ENCODE data around the gene PTBP1.

- TF ChIP-seq, protein P1, sequence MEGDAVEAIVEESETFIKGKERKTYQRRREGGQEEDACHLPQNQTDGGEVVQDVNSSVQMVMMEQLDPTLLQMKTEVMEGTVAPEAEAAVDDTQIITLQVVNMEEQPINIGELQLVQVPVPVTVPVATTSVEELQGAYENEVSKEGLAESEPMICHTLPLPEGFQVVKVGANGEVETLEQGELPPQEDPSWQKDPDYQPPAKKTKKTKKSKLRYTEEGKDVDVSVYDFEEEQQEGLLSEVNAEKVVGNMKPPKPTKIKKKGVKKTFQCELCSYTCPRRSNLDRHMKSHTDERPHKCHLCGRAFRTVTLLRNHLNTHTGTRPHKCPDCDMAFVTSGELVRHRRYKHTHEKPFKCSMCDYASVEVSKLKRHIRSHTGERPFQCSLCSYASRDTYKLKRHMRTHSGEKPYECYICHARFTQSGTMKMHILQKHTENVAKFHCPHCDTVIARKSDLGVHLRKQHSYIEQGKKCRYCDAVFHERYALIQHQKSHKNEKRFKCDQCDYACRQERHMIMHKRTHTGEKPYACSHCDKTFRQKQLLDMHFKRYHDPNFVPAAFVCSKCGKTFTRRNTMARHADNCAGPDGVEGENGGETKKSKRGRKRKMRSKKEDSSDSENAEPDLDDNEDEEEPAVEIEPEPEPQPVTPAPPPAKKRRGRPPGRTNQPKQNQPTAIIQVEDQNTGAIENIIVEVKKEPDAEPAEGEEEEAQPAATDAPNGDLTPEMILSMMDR (IDR thresholded peaks at IDR 0.05; ENCODE audit: low read length): no peak
- TF ChIP-seq EZH2phosphoT487 (IDR thresholded peaks at IDR 0.05; ENCODE audit: low read length): no peak
Measured at GRCh38 chr19:796692-797527, at the start of gene PTBP1.

Measured in MM.1S (cell line).